ENCODE results near the gene ZNF778. TPM values are rescaled to one million over a fixed set of nuclear protein-coding genes. Genes with fewer than 3 reads are reported as not detected.

ZNF778 gene
- total RNA-seq, 1 donor from 2014 or later, result 8.7 TPM

- intact Hi-C loops (cut with micrococcal nuclease), result no loop called here
- peaks cover 94% of the 10 kb centered on the region for H3K36me3 ChIP-seq
- no peaks in the 10 kb centered on the region for H3K4me1 ChIP-seq
- H3K4me3 ChIP-seq, result no peak overlapping the region
- no peaks in the 10 kb centered on the region for H3K27me3 ChIP-seq (ENCODE audit: low read depth)
- no peak for TF ChIP-seq CTCF (IDR thresholded peaks at IDR 0.05; ENCODE audit: borderline replicate concordance)
- H3K27ac ChIP-seq (replicated peaks), result no peak overlapping the region
- DNase-seq, result no peak
- no peaks in the 10 kb centered on the region for H3K9me3 ChIP-seq (replicated peaks)
Observed at GRCh38 chr16:89283449-89283848, 65.9 kb downstream of the ZNF778 start.

GRCh38 chr16:89285381-89285780, 67.9 kb downstream of the ZNF778 start:
- no peaks in the 10 kb centered on the region for H3K27me3 ChIP-seq (ENCODE audit: low read depth)
- no peak for TF ChIP-seq CTCF (IDR thresholded peaks at IDR 0.05; ENCODE audit: borderline replicate concordance)
- H3K36me3 ChIP-seq, result peaks cover 89% of the 10 kb centered on the region
- no peak overlapping the region for H3K27ac ChIP-seq (replicated peaks)
- no peak for DNase-seq
- intact Hi-C loops (cut with micrococcal nuclease), result no loop called here
- no peaks in the 10 kb centered on the region for H3K9me3 ChIP-seq (replicated peaks)
- H3K4me3 ChIP-seq, result no peak overlapping the region
- peaks cover 6% of the 10 kb centered on the region for H3K4me1 ChIP-seq

GRCh38 chr16:89286096-89286495, 68.6 kb downstream of the ZNF778 start:
- no peak overlapping the region for H3K4me3 ChIP-seq
- intact Hi-C loops (cut with micrococcal nuclease), result no loop called here
- no peaks in the 10 kb centered on the region for H3K27me3 ChIP-seq (ENCODE audit: low read depth)
- no peak for DNase-seq
- peaks cover 6% of the 10 kb centered on the region for H3K4me1 ChIP-seq
- no peak overlapping the region for H3K27ac ChIP-seq (replicated peaks)
- no peaks in the 10 kb centered on the region for H3K9me3 ChIP-seq (replicated peaks)
- H3K36me3 ChIP-seq, result peaks cover 89% of the 10 kb centered on the region
- no peak for TF ChIP-seq CTCF (IDR thresholded peaks at IDR 0.05; ENCODE audit: borderline replicate concordance)

Other genes starting within 250 kb of the ZNF778 start
- gene CBFA2T3, start 240.5 kb upstream of the ZNF778 start, total RNA-seq, result 8.6 TPM
- 16.7 TPM for gene ACSF3, start 123.9 kb upstream of the ZNF778 start, total RNA-seq
- gene CDH15, start 46.0 kb upstream of the ZNF778 start, total RNA-seq, result not detected
- gene SLC22A31, start 17.2 kb upstream of the ZNF778 start, total RNA-seq, result not detected